HEK293 (cell line): ENCODE results near the gene IGFALS.
A peak's percentile ranks its signal among the peaks of the same experiment; 100 is the strongest.

ENCODE experiments used
- CTCF ChIA-PET: fragments of 350-600 bp; formaldehyde crosslinking; extraction: SDS; loops from one replicate; lab custom pipeline; 2021; ENCODE audit warnings: antibody characterized with exemption; lab: Yijun Ruan, JAX
- POLR2A ChIA-PET: fragments of 300-600 bp; formaldehyde crosslinking; extraction: SDS; loops from one replicate; lab custom pipeline; 2020; ENCODE audit warnings: antibody characterized with exemption, inconsistent platforms; lab: Yijun Ruan, JAX
- H3K27ac ChIP-seq: fragments of 200-500 bp; sonication (Bioruptor generic); 2 replicates; pipeline ENCODE4 v1.5.1; 2014; ENCODE audit warnings: low read depth, low read length, control low read depth, inconsistent platforms; ENCODE audit errors: extremely low read depth
- H3K36me3 ChIP-seq, 2 experiments: fragments of 200-500 bp in 1 of 2; sonication (Bioruptor generic) in 1 of 2; 1 replicate in 1 of 2; 2 replicates in 1 of 2; pipeline ENCODE4 v1.5.1; 2014 to 2017; ENCODE audit warnings: inconsistent platforms in 2 of 2, low read length in 2 of 2; ENCODE audit not compliant: control insufficient read depth in 2 of 2, insufficient read depth in 1 of 2
- H3K4me1 ChIP-seq: fragments of 200-500 bp; sonication (Bioruptor generic); 2 replicates; pipeline ENCODE4 v1.5.1; 2014; ENCODE audit warnings: mild to moderate bottlenecking, low read length, inconsistent platforms; ENCODE audit not compliant: control insufficient read depth, insufficient read depth
- H3K4me3 ChIP-seq: 2 replicates; pipeline ENCODE4 v1.5.1; 2011; ENCODE audit warnings: low read depth, mild to moderate bottlenecking, control low read depth, low read length, moderate library complexity
- H3K9me3 ChIP-seq: fragments of 200-500 bp; sonication (Bioruptor generic); 2 replicates; pipeline ENCODE4 v1.5.1; 2014; ENCODE audit warnings: low read depth, low read length, inconsistent platforms; ENCODE audit not compliant: control insufficient read depth, insufficient read depth
- BCL11A ChIP-seq: fragments of 450-650 bp; formaldehyde crosslinking; IDR thresholded peaks from 2 replicates; pipeline ENCODE4 v1.5.1; 2016; ENCODE audit warnings: low read depth, missing biosample characterization, missing genetic modification characterization
- SP3 ChIP-seq: fragments of 450-650 bp; formaldehyde crosslinking; IDR thresholded peaks from 2 replicates; pipeline ENCODE4 v1.5.1; 2016; ENCODE audit warnings: missing biosample characterization, missing genetic modification characterization
- TRIM28 ChIP-seq: IDR thresholded peaks from 2 replicates; pipeline ENCODE4 v1.6.1; 2011; ENCODE audit warnings: low read length, control low read depth, borderline replicate concordance
- ZBTB1 ChIP-seq: fragments of 450-650 bp; formaldehyde crosslinking; IDR thresholded peaks from 2 replicates; pipeline ENCODE4 v1.5.1; 2016; ENCODE audit warnings: missing biosample characterization, missing genetic modification characterization
- ZFP3 ChIP-seq: fragments of 450-650 bp; formaldehyde crosslinking; IDR thresholded peaks from 2 replicates; pipeline ENCODE4 v1.5.1; 2016; ENCODE audit warnings: low read depth, missing biosample characterization, missing genetic modification characterization
- ZFP41 ChIP-seq: fragments of 450-650 bp; formaldehyde crosslinking; IDR thresholded peaks from 2 replicates; pipeline ENCODE4 v1.5.1; 2016; ENCODE audit warnings: missing biosample characterization, missing genetic modification characterization, borderline replicate concordance
- ZFP69B ChIP-seq: fragments of 450-650 bp; formaldehyde crosslinking; IDR thresholded peaks from 2 replicates; pipeline ENCODE4 v1.5.1; 2016; ENCODE audit warnings: missing biosample characterization, missing genetic modification characterization
- ZNF140 ChIP-seq: fragments of 450-650 bp; formaldehyde crosslinking; IDR thresholded peaks from 2 replicates; pipeline ENCODE4 v1.5.1; 2016; ENCODE audit warnings: missing biosample characterization, missing genetic modification characterization
- ZNF202 ChIP-seq: fragments of 450-650 bp; formaldehyde crosslinking; IDR thresholded peaks from 2 replicates; pipeline ENCODE4 v1.5.1; 2016; ENCODE audit warnings: missing biosample characterization, missing genetic modification characterization, borderline replicate concordance
- ZNF223 ChIP-seq: fragments of 450-650 bp; formaldehyde crosslinking; IDR thresholded peaks from 2 replicates; pipeline ENCODE4 v1.5.1; 2016; ENCODE audit warnings: missing biosample characterization, missing genetic modification characterization
- ZNF239 ChIP-seq: fragments of 450-650 bp; formaldehyde crosslinking; IDR thresholded peaks from 2 replicates; pipeline ENCODE4 v1.5.1; 2016; ENCODE audit warnings: missing biosample characterization, missing genetic modification characterization
- ZNF274 ChIP-seq, 2 experiments: fragments of 200-500 bp in 1 of 2; fragments of 450-650 bp in 1 of 2; sonication (Bioruptor generic) in 1 of 2; formaldehyde crosslinking in 1 of 2; IDR thresholded peaks; 2 replicates each; pipeline versions ENCODE4 v1.5.1 to v1.6.1; 2014 to 2016; ENCODE audit warnings: borderline replicate concordance in 1 of 2, inconsistent platforms in 1 of 2, low read length in 1 of 2, missing biosample characterization in 1 of 2, missing genetic modification characterization in 1 of 2
- ZNF292 ChIP-seq: fragments of 450-650 bp; formaldehyde crosslinking; IDR thresholded peaks from 2 replicates; pipeline ENCODE4 v1.5.1; 2016; ENCODE audit warnings: low read depth, missing biosample characterization, missing genetic modification characterization, borderline replicate concordance
- ZNF335 ChIP-seq: fragments of 450-650 bp; formaldehyde crosslinking; conservative IDR thresholded peaks from 2 replicates; pipeline ENCODE4 v1.5.1; 2016; ENCODE audit warnings: missing biosample characterization, missing genetic modification characterization
- ZNF341 ChIP-seq: fragments of 450-650 bp; formaldehyde crosslinking; IDR thresholded peaks from 2 replicates; pipeline ENCODE4; 2016; ENCODE audit warnings: low read depth, missing biosample characterization, missing genetic modification characterization
- ZNF354C ChIP-seq: fragments of 450-650 bp; formaldehyde crosslinking; IDR thresholded peaks from 2 replicates; pipeline ENCODE4 v1.5.1; 2016; ENCODE audit warnings: missing biosample characterization, missing genetic modification characterization, low read depth, borderline replicate concordance
- ZNF366 ChIP-seq: fragments of 450-650 bp; formaldehyde crosslinking; conservative IDR thresholded peaks from 2 replicates; pipeline ENCODE4 v1.5.1; 2016; ENCODE audit warnings: missing biosample characterization, missing genetic modification characterization
- ZNF394 ChIP-seq: fragments of 450-650 bp; formaldehyde crosslinking; IDR thresholded peaks from 2 replicates; pipeline ENCODE4 v1.5.1; 2016; ENCODE audit warnings: missing biosample characterization, missing genetic modification characterization, mild to moderate bottlenecking, moderate library complexity, borderline replicate concordance
- ZNF626 ChIP-seq: fragments of 450-650 bp; sonication (Bioruptor Pico); formaldehyde crosslinking; IDR thresholded peaks from 2 replicates; pipeline ENCODE4 v1.5.1; 2018; ENCODE audit warnings: missing biosample characterization, missing genetic modification characterization, inconsistent platforms
- ZNF776 ChIP-seq: fragments of 450-650 bp; formaldehyde crosslinking; IDR thresholded peaks from 2 replicates; pipeline ENCODE4 v1.5.0; 2017; ENCODE audit warnings: missing biosample characterization, missing genetic modification characterization, borderline replicate concordance
- ZNF837 ChIP-seq: fragments of 450-650 bp; formaldehyde crosslinking; IDR thresholded peaks from 2 replicates; pipeline ENCODE4 v1.5.1; 2016; ENCODE audit warnings: missing biosample characterization, missing genetic modification characterization
- ZSCAN30 ChIP-seq: fragments of 450-650 bp; IDR thresholded peaks from 2 replicates; pipeline ENCODE4 v1.5.1; 2018; ENCODE audit warnings: missing biosample characterization, mild to moderate bottlenecking, missing genetic modification characterization, moderate library complexity
- TF ChIP-seq, protein P1 (sequence below): fragments of 450-650 bp; formaldehyde crosslinking; IDR thresholded peaks from 2 replicates; pipeline ENCODE4 v1.5.1; 2016; ENCODE audit warnings: missing biosample characterization, missing genetic modification characterization, borderline replicate concordance
- TF ChIP-seq, protein P2 (sequence below): fragments of 450-650 bp; formaldehyde crosslinking; IDR thresholded peaks from 2 replicates; pipeline ENCODE4 v1.5.1; 2016; ENCODE audit warnings: missing biosample characterization, missing genetic modification characterization
- TF ChIP-seq, protein P3 (sequence below): fragments of 450-650 bp; formaldehyde crosslinking; IDR thresholded peaks from 2 replicates; pipeline ENCODE4 v1.5.1; 2016; ENCODE audit warnings: missing biosample characterization, missing genetic modification characterization
- TF ChIP-seq, protein P4 (sequence below): fragments of 450-650 bp; formaldehyde crosslinking; IDR thresholded peaks from 2 replicates; pipeline ENCODE4 v1.5.1; 2016; ENCODE audit warnings: missing biosample characterization, missing genetic modification characterization

Gene IGFALS

DNA sequence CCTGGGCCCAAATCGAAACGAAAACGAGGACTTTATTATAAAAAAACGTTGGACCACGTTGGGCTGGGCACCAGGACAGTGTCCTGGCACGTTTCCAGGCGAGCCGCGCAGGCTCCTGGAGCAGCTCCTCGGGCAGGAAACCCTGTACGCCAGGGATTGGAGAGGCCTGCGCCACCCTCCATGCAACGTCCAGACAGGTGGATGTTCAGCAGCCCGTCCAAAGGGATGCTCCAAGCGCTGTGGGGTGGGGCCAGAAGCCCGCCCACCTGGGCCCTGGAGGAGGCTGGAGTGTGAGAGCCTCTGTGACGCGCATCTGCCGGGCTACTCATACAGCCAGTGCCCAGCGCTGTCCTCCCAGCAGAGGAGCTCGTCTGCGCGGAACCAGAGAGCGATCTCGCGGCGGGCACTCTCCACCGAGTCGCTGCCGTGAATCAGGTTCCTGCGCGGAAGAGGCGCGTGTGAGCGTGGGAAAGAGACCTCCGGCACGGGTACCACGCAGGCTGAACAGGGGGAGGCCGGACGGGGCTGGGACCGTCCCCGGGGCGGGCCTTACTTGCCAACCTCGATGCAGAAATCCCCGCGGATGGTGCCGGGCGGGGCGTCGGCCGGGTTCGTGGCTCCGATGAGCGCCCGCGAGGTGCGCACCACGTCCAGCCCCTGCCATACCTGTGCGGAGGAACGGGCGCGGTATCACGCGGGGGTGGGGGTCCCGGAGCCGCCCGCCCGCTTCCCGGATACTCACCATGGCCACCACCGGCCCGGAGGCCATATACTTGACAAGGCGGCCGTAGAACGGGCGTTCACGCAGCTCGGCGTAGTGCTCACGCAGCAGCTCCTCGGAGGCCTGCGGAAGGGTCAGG lies 22.9 kb downstream of the IGFALS start:
- POLR2A ChIA-PET: interaction anchor here (0.6 to 6.0 kb wide), 7 partner anchors 10 to 217 kb away, joined by 3 to 113 read pairs (median 4); partner anchors contain the start of genes CRAMP1, IFT140, JPT2 and NUBP2
- Histone ChIP-seq H3K4me3 (peak overlapping the region; percentile 95), H3K27ac (peak overlapping the region; percentile 94), H3K4me1 (peaks cover 9% of the 10 kb centered on the region), H3K9me3 (no peaks in the 10 kb centered on the region), H3K36me3 (peaks cover 0 to 76% of the 10 kb centered on the region in 2 experiments; a peak in 1 of 3 replicates)
- CTCF ChIA-PET: no interaction called here
- TF ChIP-seq, protein P1, sequence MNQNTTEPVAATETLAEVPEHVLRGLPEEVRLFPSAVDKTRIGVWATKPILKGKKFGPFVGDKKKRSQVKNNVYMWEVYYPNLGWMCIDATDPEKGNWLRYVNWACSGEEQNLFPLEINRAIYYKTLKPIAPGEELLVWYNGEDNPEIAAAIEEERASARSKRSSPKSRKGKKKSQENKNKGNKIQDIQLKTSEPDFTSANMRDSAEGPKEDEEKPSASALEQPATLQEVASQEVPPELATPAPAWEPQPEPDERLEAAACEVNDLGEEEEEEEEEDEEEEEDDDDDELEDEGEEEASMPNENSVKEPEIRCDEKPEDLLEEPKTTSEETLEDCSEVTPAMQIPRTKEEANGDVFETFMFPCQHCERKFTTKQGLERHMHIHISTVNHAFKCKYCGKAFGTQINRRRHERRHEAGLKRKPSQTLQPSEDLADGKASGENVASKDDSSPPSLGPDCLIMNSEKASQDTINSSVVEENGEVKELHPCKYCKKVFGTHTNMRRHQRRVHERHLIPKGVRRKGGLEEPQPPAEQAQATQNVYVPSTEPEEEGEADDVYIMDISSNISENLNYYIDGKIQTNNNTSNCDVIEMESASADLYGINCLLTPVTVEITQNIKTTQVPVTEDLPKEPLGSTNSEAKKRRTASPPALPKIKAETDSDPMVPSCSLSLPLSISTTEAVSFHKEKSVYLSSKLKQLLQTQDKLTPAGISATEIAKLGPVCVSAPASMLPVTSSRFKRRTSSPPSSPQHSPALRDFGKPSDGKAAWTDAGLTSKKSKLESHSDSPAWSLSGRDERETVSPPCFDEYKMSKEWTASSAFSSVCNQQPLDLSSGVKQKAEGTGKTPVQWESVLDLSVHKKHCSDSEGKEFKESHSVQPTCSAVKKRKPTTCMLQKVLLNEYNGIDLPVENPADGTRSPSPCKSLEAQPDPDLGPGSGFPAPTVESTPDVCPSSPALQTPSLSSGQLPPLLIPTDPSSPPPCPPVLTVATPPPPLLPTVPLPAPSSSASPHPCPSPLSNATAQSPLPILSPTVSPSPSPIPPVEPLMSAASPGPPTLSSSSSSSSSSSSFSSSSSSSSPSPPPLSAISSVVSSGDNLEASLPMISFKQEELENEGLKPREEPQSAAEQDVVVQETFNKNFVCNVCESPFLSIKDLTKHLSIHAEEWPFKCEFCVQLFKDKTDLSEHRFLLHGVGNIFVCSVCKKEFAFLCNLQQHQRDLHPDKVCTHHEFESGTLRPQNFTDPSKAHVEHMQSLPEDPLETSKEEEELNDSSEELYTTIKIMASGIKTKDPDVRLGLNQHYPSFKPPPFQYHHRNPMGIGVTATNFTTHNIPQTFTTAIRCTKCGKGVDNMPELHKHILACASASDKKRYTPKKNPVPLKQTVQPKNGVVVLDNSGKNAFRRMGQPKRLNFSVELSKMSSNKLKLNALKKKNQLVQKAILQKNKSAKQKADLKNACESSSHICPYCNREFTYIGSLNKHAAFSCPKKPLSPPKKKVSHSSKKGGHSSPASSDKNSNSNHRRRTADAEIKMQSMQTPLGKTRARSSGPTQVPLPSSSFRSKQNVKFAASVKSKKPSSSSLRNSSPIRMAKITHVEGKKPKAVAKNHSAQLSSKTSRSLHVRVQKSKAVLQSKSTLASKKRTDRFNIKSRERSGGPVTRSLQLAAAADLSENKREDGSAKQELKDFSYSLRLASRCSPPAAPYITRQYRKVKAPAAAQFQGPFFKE (tag by site-specific recombination): no peak
- TF ChIP-seq ZNF354C (tag by site-specific recombination) (no peak), ZNF223 (tag by site-specific recombination) (no peak), BCL11A (tag by site-specific recombination) (no peak), ZNF341 (0 out of 2 replicates have a peak, but pooled peaks have one; percentile 8), TRIM28 (no peak), ZNF239 (no peak; the same call in 1 of the 2 replicates), ZBTB1 (tag by site-specific recombination) (0 out of 2 replicates have a peak, but pooled peaks have one; percentile 26), ZNF292 (tag by site-specific recombination) (no peak), SP3 (tag by site-specific recombination) (peak; percentile 86), ZNF274 (IDR thresholded peaks at IDR 0.05; ENCODE audit: low read length) (no peak), ZNF274 (tag by site-specific recombination; IDR thresholded peaks at IDR 0.05; ENCODE audit: borderline replicate concordance) (no peak), ZFP3 (no peak), ZNF626 (no peak), ZFP41 (tag by site-specific recombination) (no peak), ZSCAN30 (tag by site-specific recombination) (peak; percentile 11; the same call in 1 of the 2 replicates), ZNF202 (tag by site-specific recombination) (no peak), ZNF335 (tag by site-specific recombination) (peak; percentile 68), ZNF140 (tag by site-specific recombination) (no peak), ZNF837 (tag by site-specific recombination) (peak; percentile 46; the same call in 1 of the 2 replicates), ZFP69B (tag by site-specific recombination) (peak; percentile 59), ZNF776 (tag by site-specific recombination) (no peak), ZNF394 (tag by site-specific recombination) (peak; percentile 74; the same call in 1 of the 2 replicates), ZNF366 (no peak)
- TF ChIP-seq, protein P2, sequence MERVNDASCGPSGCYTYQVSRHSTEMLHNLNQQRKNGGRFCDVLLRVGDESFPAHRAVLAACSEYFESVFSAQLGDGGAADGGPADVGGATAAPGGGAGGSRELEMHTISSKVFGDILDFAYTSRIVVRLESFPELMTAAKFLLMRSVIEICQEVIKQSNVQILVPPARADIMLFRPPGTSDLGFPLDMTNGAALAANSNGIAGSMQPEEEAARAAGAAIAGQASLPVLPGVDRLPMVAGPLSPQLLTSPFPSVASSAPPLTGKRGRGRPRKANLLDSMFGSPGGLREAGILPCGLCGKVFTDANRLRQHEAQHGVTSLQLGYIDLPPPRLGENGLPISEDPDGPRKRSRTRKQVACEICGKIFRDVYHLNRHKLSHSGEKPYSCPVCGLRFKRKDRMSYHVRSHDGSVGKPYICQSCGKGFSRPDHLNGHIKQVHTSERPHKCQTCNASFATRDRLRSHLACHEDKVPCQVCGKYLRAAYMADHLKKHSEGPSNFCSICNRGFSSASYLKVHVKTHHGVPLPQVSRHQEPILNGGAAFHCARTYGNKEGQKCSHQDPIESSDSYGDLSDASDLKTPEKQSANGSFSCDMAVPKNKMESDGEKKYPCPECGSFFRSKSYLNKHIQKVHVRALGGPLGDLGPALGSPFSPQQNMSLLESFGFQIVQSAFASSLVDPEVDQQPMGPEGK (tag by site-specific recombination): peak; percentile 65; the same call in 1 of the 2 replicates
- TF ChIP-seq, protein P3, sequence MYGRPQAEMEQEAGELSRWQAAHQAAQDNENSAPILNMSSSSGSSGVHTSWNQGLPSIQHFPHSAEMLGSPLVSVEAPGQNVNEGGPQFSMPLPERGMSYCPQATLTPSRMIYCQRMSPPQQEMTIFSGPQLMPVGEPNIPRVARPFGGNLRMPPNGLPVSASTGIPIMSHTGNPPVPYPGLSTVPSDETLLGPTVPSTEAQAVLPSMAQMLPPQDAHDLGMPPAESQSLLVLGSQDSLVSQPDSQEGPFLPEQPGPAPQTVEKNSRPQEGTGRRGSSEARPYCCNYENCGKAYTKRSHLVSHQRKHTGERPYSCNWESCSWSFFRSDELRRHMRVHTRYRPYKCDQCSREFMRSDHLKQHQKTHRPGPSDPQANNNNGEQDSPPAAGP (tag by site-specific recombination): peak; percentile 69; the same call in 1 of the 2 replicates
- TF ChIP-seq, protein P4, sequence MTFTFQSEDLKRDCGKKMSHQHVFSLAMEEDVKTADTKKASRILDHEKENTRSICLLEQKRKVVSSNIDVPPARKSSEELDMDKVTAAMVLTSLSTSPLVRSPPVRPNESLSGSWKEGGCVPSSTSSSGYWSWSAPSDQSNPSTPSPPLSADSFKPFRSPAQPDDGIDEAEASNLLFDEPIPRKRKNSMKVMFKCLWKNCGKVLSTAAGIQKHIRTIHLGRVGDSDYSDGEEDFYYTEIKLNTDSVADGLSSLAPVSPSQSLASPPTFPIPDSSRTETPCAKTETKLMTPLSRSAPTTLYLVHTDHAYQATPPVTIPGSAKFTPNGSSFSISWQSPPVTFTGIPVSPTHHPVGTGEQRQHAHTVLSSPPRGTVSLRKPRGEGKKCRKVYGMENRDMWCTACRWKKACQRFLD (tag by site-specific recombination): no peak
